Vagina (tissue), 2 donors: ENCODE results near the gene HOXA5. TPM values are rescaled to one million over a fixed set of nuclear protein-coding genes. Genes with fewer than 3 reads are reported as not detected.
A peak's percentile ranks its signal among the peaks of the same experiment; 100 is the strongest.

Experiments used
- DNase-seq, 2 donors: peaks; one replicate each; pipeline ENCODE4 v3.0.0-alpha.2; 2017; ENCODE audit errors: extremely low spot score in 2 of 2
- H3K27ac ChIP-seq: fragments of 200-600 bp; sonication (generic); one replicate; pipeline ENCODE4 v1.5.1; 2019
- H3K27me3 ChIP-seq: fragments of 200-600 bp; sonication (generic); one replicate; pipeline ENCODE4 v1.5.1; 2019
- H3K36me3 ChIP-seq, 2 donors: fragments of 200-600 bp; sonication (generic); one replicate each; pipeline ENCODE4 v1.5.1; 2017 to 2019
- H3K4me1 ChIP-seq: fragments of 200-600 bp; sonication (generic); one replicate; pipeline ENCODE4 v1.5.1; 2019
- H3K4me3 ChIP-seq, 2 donors: fragments of 200-600 bp; sonication (generic); 1 replicate in 1 of 2; 2 replicates in 1 of 2; pipeline ENCODE4 v1.5.1; 2016 to 2019
- H3K9me3 ChIP-seq: fragments of 200-600 bp; sonication (generic); one replicate; pipeline ENCODE4 v1.5.1; 2019
- CTCF ChIP-seq, 3 experiments: fragments of 450-650 bp in 2 of 3; fragments of 200-600 bp in 1 of 3; sonication (generic) in 1 of 3; IDR thresholded peaks; one replicate each; pipeline ENCODE4 v1.5.1; 2017 to 2019; ENCODE audit warnings: antibody characterized with exemption in 3 of 3, mild to moderate bottlenecking in 2 of 3, moderate library complexity in 2 of 3
- POLR2A ChIP-seq, 2 donors: fragments of 450-650 bp; IDR thresholded peaks; one replicate each; pipeline ENCODE4 v1.6.1; 2017; ENCODE audit warnings: antibody characterized with exemption in 2 of 2, mild to moderate bottlenecking in 2 of 2, moderate library complexity in 2 of 2
- POLR2AphosphoS5 ChIP-seq, 2 donors: sonication (generic); formaldehyde crosslinking; IDR thresholded peaks; one replicate each; pipeline ENCODE4 v1.9.0; 2017; ENCODE audit warnings: antibody characterized with exemption in 2 of 2, mild to moderate bottlenecking in 2 of 2, low read depth in 1 of 2; ENCODE audit not compliant: insufficient read depth in 1 of 2
- intact Hi-C: fragments of 100-400 bp; cut with DNase I; formaldehyde crosslinking; loops from one replicate; pipeline ENCODE4 v1.15.1; 2023
- total RNA-seq: library from RNA; depleted of rRNA; stranded (reverse); fragments of >200 nt; gene quantifications from one replicate; pipeline ENCODE4 v1.2.3, GENCODE V29; 2016

HOXA5 gene
- total RNA-seq, 1 donor from 2014 or later = 6.1 TPM

DNA sequence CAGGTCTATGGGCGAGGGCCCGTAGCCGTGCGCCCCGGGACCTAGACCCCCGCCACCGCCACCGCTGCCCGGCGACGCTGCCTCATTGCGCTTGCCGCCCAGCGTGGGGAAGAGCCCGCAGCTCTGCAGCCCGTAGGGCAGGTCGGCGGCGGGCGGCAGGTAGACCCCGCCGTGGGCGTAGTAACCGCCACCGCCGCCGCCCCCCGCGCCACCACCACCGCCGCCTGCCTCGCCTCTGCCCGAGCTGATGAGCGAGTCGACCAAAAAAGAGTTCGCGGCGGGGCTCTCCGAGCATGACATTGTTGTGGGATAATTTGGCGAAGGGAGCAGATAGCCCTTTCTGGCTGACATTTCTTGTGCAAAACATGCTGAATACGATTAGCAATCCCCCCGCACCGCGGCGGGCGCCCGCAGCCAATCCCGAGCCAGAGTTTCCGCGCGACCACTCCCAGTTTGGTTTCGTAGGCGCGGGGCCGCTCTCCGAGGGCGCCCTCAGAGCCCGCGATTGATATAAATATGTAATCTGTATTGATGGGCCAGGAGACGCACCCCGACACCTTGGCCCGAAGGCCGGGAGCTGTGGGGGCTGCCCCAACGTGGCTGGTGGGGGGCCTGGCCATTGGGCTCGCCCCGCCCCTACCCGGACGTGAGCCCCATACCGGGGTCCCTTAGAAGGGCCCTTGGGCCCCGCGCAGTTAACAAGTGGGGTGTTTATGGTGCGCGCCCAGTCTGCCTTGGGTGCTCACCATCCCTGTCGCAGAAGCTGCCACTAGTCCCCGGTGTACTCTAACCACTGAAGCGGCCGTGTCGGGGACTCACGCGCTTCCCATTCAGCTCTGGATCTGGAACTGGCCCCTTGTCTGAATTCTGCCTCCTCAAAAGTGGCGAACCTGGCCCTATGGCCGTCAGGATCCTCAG lies 30.7 kb upstream of the HOXA5 start, which contains the start of gene HOXA10:
TSS of gene HOXA10 (minus strand) at position 365 of the 918 bp plus-strand sequence. CDS start at position 351, 14 bp downstream.
- Histone ChIP-seq H3K4me3 (peak within 1 kb of the TSS; percentile 56 to 64), H3K27ac (peak within 1 kb of the TSS; percentile 99), H3K4me1 (peaks cover 46% of the 10 kb centered on the region), H3K36me3 (no peaks in the 10 kb centered on the region), H3K9me3 (no peaks in the 10 kb centered on the region), H3K27me3 (no peaks in the 10 kb centered on the region)
- intact Hi-C loops = no loop called here
- TF ChIP-seq POLR2A (IDR thresholded peaks at IDR 0.05) (no peak), POLR2AphosphoS5 (IDR thresholded peaks at IDR 0.05; ENCODE audit: insufficient read depth in 1 of 2, low read depth in 1 of 2) (peak in 1 of 2 donors; percentile 90), CTCF (IDR thresholded peaks at IDR 0.05) (no peak)
- DNase-seq = no peak

- DNase-seq = no peak
- H3K4me1 ChIP-seq = peaks cover 48% of the 10 kb centered on the region
- intact Hi-C loops = no loop called here
- H3K27me3 ChIP-seq = no peaks in the 10 kb centered on the region
- no peak for TF ChIP-seq POLR2AphosphoS5 (IDR thresholded peaks at IDR 0.05; ENCODE audit: insufficient read depth in 1 of 2, low read depth in 1 of 2)
- no peak for TF ChIP-seq CTCF (IDR thresholded peaks at IDR 0.05)
- TF ChIP-seq POLR2A (IDR thresholded peaks at IDR 0.05) = no peak
- peak overlapping the region; percentile 99 for H3K27ac ChIP-seq
- H3K9me3 ChIP-seq = no peaks in the 10 kb centered on the region
- peak overlapping the region; percentile 56 to 64 for H3K4me3 ChIP-seq
- no peaks in the 10 kb centered on the region for H3K36me3 ChIP-seq
These were observed 30.1 kb upstream of the HOXA5 start for GRCh38 chr7:27173511-27173955.

- Histone ChIP-seq H3K27ac (peak overlapping the region; percentile 99), H3K9me3 (no peaks in the 10 kb centered on the region), H3K4me3 (peak overlapping the region; percentile 56 to 64), H3K27me3 (no peaks in the 10 kb centered on the region), H3K4me1 (peaks cover 54% of the 10 kb centered on the region), H3K36me3 (no peaks in the 10 kb centered on the region)
- intact Hi-C loops = no loop called here
- no peak for DNase-seq
- TF ChIP-seq POLR2AphosphoS5 (IDR thresholded peaks at IDR 0.05; ENCODE audit: insufficient read depth in 1 of 2, low read depth in 1 of 2) (peak; percentile 66 to 96), POLR2A (IDR thresholded peaks at IDR 0.05) (peak in 1 of 2 donors; percentile 61), CTCF (IDR thresholded peaks at IDR 0.05) (no peak)
These were observed 29.5 kb upstream of the HOXA5 start for GRCh38 chr7:27172823-27173510.

GRCh38 chr7:27172315-27172774 lies 28.9 kb upstream of the HOXA5 start:
- Histone ChIP-seq H3K4me3 (peak overlapping the region; percentile 56 to 64), H3K27me3 (no peaks in the 10 kb centered on the region), H3K36me3 (no peaks in the 10 kb centered on the region), H3K27ac (peak overlapping the region; percentile 99), H3K9me3 (no peaks in the 10 kb centered on the region), H3K4me1 (peaks cover 57% of the 10 kb centered on the region)
- TF ChIP-seq POLR2A (IDR thresholded peaks at IDR 0.05) (no peak), POLR2AphosphoS5 (IDR thresholded peaks at IDR 0.05; ENCODE audit: insufficient read depth in 1 of 2, low read depth in 1 of 2) (no peak), CTCF (IDR thresholded peaks at IDR 0.05) (no peak)
- no peak for DNase-seq
- intact Hi-C loops = no loop called here
